HepG2 (cell line): ENCODE results near the gene FMNL2. TPM values are rescaled to one million over a fixed set of nuclear protein-coding genes. Genes with fewer than 3 reads are reported as not detected.

Experiments
- ARID2 ChIP-seq: sonication (generic); formaldehyde crosslinking; IDR thresholded peaks from 2 replicates; pipeline ENCODE4 v1.8.1; 2022; ENCODE audit warnings: mild to moderate bottlenecking, missing genetic modification reagents, borderline replicate concordance
- EZH2 ChIP-seq: conservative IDR thresholded peaks from 2 replicates; pipeline ENCODE4 v1.6.1; 2012; ENCODE audit warnings: mild to moderate bottlenecking, low read depth, low read length, moderate library complexity
- FOSL2 ChIP-seq: sonication (generic); formaldehyde crosslinking; IDR thresholded peaks from 2 replicates; pipeline ENCODE4 v1.4.0; 2020; ENCODE audit warnings: missing genetic modification reagents
- GATA4 ChIP-seq: sonication (generic); IDR thresholded peaks from 2 replicates; pipeline ENCODE4 v1.6.1; 2016; ENCODE audit warnings: antibody characterized with exemption, low read depth, borderline replicate concordance
- GATAD1 ChIP-seq: IDR thresholded peaks from 2 replicates; pipeline ENCODE4 v1.6.1; 2016; ENCODE audit warnings: missing genetic modification reagents, missing compliant biosample characterization
- KMT2B ChIP-seq: IDR thresholded peaks from 2 replicates; pipeline ENCODE4 v1.6.1; 2016; ENCODE audit warnings: missing genetic modification reagents, missing compliant biosample characterization
- NCOA2 ChIP-seq: sonication (generic); formaldehyde crosslinking; IDR thresholded peaks from 2 replicates; pipeline ENCODE4 v1.8.0; 2022; ENCODE audit warnings: inconsistent platforms
- SSRP1 ChIP-seq: IDR thresholded peaks from 2 replicates; pipeline ENCODE4 v1.6.1; 2016; ENCODE audit warnings: control low read depth
- TBX2 ChIP-seq: sonication (generic); formaldehyde crosslinking; IDR thresholded peaks from 2 replicates; pipeline ENCODE4 v1.5.0; 2020; ENCODE audit warnings: missing genetic modification reagents, mild to moderate bottlenecking, borderline replicate concordance
- ZFP36L1 ChIP-seq: sonication (generic); formaldehyde crosslinking; IDR thresholded peaks from 2 replicates; pipeline ENCODE4 v1.8.0; 2022; ENCODE audit warnings: mild to moderate bottlenecking, missing genetic modification reagents, moderate library complexity
- ZMYM3 ChIP-seq: sonication (generic); formaldehyde crosslinking; IDR thresholded peaks from 2 replicates; pipeline ENCODE4 v1.5.1; 2020; ENCODE audit warnings: mild to moderate bottlenecking, missing genetic modification reagents
- ZNF124 ChIP-seq: sonication (generic); formaldehyde crosslinking; IDR thresholded peaks from 2 replicates; pipeline ENCODE4 v1.4.0; 2020; ENCODE audit warnings: missing genetic modification reagents
- ZNF224 ChIP-seq: sonication (generic); formaldehyde crosslinking; IDR thresholded peaks from 2 replicates; pipeline ENCODE4 v1.5.0; 2020; ENCODE audit warnings: mild to moderate bottlenecking, missing genetic modification reagents
- ZSCAN9 ChIP-seq: IDR thresholded peaks from 2 replicates; pipeline ENCODE4 v1.6.1; 2016; ENCODE audit warnings: borderline replicate concordance
- polyA plus RNA-seq, 8 experiments: library from polyadenylated mRNA; depleted of rRNA in 3 of 8; stranded (reverse) in 7 of 8; unstranded in 1 of 8; fragments of >200 nt; fragmentation: Illumina TruSeq in 4 of 8; extraction: Trizol in 4 of 8; gene quantifications; 2 replicates each; pipeline versions ENCODE4 v1.2.1 to v1.2.3, GENCODE V29; 2011 to 2016; ENCODE audit warnings: low read depth in 4 of 8, missing spikeins in 1 of 8, mixed read lengths in 1 of 8; ENCODE audit not compliant: insufficient read depth in 1 of 8
- total RNA-seq, 5 experiments: library from RNA; depleted of rRNA; stranded (reverse); fragments of >200 nt; fragmentation: Illumina TruSeq; extraction: Trizol; gene quantifications; 2 replicates each; pipeline ENCODE4 v1.2.3, GENCODE V29; 2016; ENCODE audit warnings: low read depth in 1 of 5
- TF ChIP-seq, protein P1 (sequence below): IDR thresholded peaks from 2 replicates; pipeline ENCODE4 v1.6.1; 2016; ENCODE audit warnings: low read depth, missing genetic modification reagents, missing compliant biosample characterization
- TF ChIP-seq, protein P2 (sequence below): sonication (generic); formaldehyde crosslinking; IDR thresholded peaks from 2 replicates; pipeline ENCODE4 v1.4.0; 2020; ENCODE audit warnings: mild to moderate bottlenecking, missing genetic modification reagents
- TF ChIP-seq, protein P3 (sequence below): sonication (generic); formaldehyde crosslinking; IDR thresholded peaks from 2 replicates; pipeline ENCODE4 v1.4.0; 2020; ENCODE audit warnings: missing genetic modification reagents

Gene FMNL2
- total and polyA plus RNA-seq, 2 of the 13 experiments (the other 11 are each of a cell fraction or from before 2014, with no cell fraction given), result 66.5 to 67.7 TPM

DNA sequence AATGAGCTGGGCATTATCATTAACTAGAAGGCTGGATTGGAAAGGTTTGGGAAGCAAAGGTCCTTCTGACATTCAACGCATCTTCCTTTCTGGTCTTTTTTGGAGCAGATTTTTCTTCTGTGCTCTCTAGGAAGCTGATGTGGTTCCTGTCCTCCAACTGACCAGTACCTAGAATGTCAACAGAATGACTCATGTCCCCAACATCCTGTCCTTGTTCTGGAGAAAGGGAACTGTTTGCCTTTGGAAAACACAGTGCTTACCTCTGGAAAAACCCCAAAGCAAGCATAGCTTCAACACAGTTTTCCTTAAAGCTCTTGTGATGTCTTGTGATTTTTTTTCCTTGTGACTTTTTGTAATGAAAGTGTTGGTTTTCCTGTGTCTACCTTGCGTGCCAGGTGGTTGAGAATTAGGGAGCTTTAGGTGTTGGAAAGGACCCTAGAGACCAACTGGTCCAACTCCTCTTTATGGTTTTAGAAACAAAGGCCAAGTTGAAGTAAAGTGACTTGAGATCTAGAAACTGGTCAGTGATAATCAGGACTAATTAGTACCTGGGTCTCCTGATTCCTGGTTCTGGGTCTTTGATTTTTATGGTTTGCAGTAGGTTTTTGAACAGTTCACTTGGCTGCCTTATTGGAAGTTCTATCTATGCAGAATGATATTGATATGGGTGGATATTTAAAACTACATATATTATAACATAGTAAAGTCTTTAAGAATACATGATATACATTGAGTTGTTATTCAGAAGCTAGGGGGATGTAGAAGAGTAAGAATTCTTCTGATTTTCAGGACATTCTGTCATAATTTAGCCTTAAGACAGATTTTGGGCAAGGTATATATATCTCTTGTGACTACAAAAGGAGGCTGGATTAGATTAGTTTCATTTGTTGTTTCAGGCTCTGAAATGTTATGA, 70.5 kb downstream of the FMNL2 start (continued):
- 0 out of 2 replicates have a peak, but pooled peaks have one; percentile 73 for TF ChIP-seq ZFP36L1 (CRISPR knock-in tag)
- peak; percentile 93 for TF ChIP-seq NCOA2
- TF ChIP-seq, protein P1, sequence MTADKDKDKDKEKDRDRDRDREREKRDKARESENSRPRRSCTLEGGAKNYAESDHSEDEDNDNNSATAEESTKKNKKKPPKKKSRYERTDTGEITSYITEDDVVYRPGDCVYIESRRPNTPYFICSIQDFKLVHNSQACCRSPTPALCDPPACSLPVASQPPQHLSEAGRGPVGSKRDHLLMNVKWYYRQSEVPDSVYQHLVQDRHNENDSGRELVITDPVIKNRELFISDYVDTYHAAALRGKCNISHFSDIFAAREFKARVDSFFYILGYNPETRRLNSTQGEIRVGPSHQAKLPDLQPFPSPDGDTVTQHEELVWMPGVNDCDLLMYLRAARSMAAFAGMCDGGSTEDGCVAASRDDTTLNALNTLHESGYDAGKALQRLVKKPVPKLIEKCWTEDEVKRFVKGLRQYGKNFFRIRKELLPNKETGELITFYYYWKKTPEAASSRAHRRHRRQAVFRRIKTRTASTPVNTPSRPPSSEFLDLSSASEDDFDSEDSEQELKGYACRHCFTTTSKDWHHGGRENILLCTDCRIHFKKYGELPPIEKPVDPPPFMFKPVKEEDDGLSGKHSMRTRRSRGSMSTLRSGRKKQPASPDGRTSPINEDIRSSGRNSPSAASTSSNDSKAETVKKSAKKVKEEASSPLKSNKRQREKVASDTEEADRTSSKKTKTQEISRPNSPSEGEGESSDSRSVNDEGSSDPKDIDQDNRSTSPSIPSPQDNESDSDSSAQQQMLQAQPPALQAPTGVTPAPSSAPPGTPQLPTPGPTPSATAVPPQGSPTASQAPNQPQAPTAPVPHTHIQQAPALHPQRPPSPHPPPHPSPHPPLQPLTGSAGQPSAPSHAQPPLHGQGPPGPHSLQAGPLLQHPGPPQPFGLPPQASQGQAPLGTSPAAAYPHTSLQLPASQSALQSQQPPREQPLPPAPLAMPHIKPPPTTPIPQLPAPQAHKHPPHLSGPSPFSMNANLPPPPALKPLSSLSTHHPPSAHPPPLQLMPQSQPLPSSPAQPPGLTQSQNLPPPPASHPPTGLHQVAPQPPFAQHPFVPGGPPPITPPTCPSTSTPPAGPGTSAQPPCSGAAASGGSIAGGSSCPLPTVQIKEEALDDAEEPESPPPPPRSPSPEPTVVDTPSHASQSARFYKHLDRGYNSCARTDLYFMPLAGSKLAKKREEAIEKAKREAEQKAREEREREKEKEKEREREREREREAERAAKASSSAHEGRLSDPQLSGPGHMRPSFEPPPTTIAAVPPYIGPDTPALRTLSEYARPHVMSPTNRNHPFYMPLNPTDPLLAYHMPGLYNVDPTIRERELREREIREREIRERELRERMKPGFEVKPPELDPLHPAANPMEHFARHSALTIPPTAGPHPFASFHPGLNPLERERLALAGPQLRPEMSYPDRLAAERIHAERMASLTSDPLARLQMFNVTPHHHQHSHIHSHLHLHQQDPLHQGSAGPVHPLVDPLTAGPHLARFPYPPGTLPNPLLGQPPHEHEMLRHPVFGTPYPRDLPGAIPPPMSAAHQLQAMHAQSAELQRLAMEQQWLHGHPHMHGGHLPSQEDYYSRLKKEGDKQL (CRISPR knock-in tag), result peak; percentile 82
- TF ChIP-seq, protein P2, sequence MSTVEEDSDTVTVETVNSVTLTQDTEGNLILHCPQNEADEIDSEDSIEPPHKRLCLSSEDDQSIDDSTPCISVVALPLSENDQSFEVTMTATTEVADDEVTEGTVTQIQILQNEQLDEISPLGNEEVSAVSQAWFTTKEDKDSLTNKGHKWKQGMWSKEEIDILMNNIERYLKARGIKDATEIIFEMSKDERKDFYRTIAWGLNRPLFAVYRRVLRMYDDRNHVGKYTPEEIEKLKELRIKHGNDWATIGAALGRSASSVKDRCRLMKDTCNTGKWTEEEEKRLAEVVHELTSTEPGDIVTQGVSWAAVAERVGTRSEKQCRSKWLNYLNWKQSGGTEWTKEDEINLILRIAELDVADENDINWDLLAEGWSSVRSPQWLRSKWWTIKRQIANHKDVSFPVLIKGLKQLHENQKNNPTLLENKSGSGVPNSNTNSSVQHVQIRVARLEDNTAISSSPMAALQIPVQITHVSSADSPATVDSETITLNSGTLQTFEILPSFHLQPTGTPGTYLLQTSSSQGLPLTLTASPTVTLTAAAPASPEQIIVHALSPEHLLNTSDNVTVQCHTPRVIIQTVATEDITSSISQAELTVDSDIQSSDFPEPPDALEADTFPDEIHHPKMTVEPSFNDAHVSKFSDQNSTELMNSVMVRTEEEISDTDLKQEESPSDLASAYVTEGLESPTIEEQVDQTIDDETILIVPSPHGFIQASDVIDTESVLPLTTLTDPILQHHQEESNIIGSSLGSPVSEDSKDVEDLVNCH (CRISPR knock-in tag), result no peak
- peak; percentile 84 for TF ChIP-seq ZNF124 (CRISPR knock-in tag)
- TF ChIP-seq ZSCAN9 (CRISPR knock-in tag), result peak; percentile 78; the same call in 1 of the 2 replicates
- TF ChIP-seq GATA4, result peak; percentile 63; the same call in 1 of the 2 replicates
- TF ChIP-seq TBX2 (CRISPR knock-in tag), result peak; percentile 86
- no peak for TF ChIP-seq EZH2
- TF ChIP-seq, protein P3, sequence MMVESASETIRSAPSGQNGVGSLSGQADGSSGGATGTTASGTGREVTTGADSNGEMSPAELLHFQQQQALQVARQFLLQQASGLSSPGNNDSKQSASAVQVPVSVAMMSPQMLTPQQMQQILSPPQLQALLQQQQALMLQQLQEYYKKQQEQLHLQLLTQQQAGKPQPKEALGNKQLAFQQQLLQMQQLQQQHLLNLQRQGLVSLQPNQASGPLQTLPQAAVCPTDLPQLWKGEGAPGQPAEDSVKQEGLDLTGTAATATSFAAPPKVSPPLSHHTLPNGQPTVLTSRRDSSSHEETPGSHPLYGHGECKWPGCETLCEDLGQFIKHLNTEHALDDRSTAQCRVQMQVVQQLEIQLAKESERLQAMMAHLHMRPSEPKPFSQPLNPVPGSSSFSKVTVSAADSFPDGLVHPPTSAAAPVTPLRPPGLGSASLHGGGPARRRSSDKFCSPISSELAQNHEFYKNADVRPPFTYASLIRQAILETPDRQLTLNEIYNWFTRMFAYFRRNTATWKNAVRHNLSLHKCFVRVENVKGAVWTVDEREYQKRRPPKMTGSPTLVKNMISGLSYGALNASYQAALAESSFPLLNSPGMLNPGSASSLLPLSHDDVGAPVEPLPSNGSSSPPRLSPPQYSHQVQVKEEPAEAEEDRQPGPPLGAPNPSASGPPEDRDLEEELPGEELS (CRISPR knock-in tag), result peak; percentile 94
- TF ChIP-seq FOSL2, result peak; percentile 100
- peak; percentile 69 for TF ChIP-seq GATAD1
- peak; percentile 78; the same call in 1 of the 2 replicates for TF ChIP-seq ZNF224
- peak; percentile 71; the same call in 1 of the 2 replicates for TF ChIP-seq ARID2 (CRISPR knock-in tag)
- 0 out of 2 replicates have a peak, but pooled peaks have one; percentile 47 for TF ChIP-seq KMT2B (CRISPR knock-in tag)
- peak; percentile 82; the same call in 1 of the 2 replicates for TF ChIP-seq ZMYM3 (CRISPR knock-in tag)
- TF ChIP-seq SSRP1, result peak; percentile 77; the same call in 1 of the 2 replicates
